GM23338 (cell line): ENCODE results near the gene ALG6. TPM values are rescaled to one million over a fixed set of nuclear protein-coding genes. Genes with fewer than 3 reads are reported as not detected.

Experiments used
- ATAC-seq: fragments of 200-7000 bp; cut with Tn5 transposase; 3 replicates; pipeline ENCODE4 v1.9.1; 2020
- DNase-seq: peaks from one replicate; pipeline ENCODE4 v3.0.0-alpha.2; 2015; ENCODE audit warnings: low spot score
- H2AFZ ChIP-seq: fragments of 200-600 bp; sonication (generic); 2 replicates; pipeline ENCODE4 v1.8.0; 2016; ENCODE audit warnings: antibody characterized with exemption, mild to moderate bottlenecking, moderate library complexity
- H3F3A ChIP-seq: fragments of 200-600 bp; sonication (generic); replicated peaks from 2 replicates; pipeline ENCODE4 v1.8.0; 2017; ENCODE audit warnings: antibody characterized with exemption, mixed run types, low read depth
- H3K27ac ChIP-seq: fragments of 200-600 bp; sonication (generic); 2 replicates; pipeline ENCODE4 v1.6.1; 2016; ENCODE audit warnings: low read depth
- H3K27me3 ChIP-seq: fragments of 200-600 bp; sonication (generic); 2 replicates; pipeline ENCODE4 v1.8.0; 2016; ENCODE audit warnings: mild to moderate bottlenecking, mixed run types, moderate library complexity; ENCODE audit not compliant: insufficient read depth
- H3K36me3 ChIP-seq: fragments of 200-600 bp; sonication (generic); 2 replicates; pipeline ENCODE4 v1.8.0; 2016; ENCODE audit warnings: mild to moderate bottlenecking; ENCODE audit not compliant: insufficient read depth
- H3K4me1 ChIP-seq: fragments of 200-600 bp; sonication (generic); 2 replicates; pipeline ENCODE4 v1.8.0; 2016; ENCODE audit warnings: mild to moderate bottlenecking, moderate library complexity; ENCODE audit not compliant: insufficient read depth
- H3K4me2 ChIP-seq: fragments of 200-600 bp; sonication (generic); 2 replicates; pipeline ENCODE4 v1.7.1; 2017; ENCODE audit warnings: mixed run types
- H3K4me3 ChIP-seq: fragments of 200-600 bp; sonication (generic); 2 replicates; pipeline ENCODE4 v1.6.1; 2016; ENCODE audit warnings: mixed run types
- H3K79me2 ChIP-seq: fragments of 200-600 bp; sonication (generic); replicated peaks from 2 replicates; pipeline ENCODE4 v1.8.0; 2017; ENCODE audit warnings: mild to moderate bottlenecking; ENCODE audit not compliant: insufficient read depth
- H3K9me2 ChIP-seq: fragments of 200-600 bp; sonication (generic); 2 replicates; pipeline ENCODE4 v1.8.0; 2017; ENCODE audit not compliant: insufficient read depth
- H4K20me1 ChIP-seq: fragments of 200-600 bp; sonication (generic); replicated peaks from 2 replicates; pipeline ENCODE4 v1.8.0; 2017; ENCODE audit warnings: mild to moderate bottlenecking; ENCODE audit not compliant: insufficient read depth
- H3K27ac Mint-ChIP-seq: 2 replicates; pipeline ENCODE4 v1.8.0; 2020; ENCODE audit warnings: inconsistent platforms, mild to moderate bottlenecking, moderate library complexity, mixed read lengths
- H3K27me3 Mint-ChIP-seq: 3 replicates; pipeline ENCODE4 v1.8.0; 2022; ENCODE audit warnings: low read depth, mild to moderate bottlenecking, moderate library complexity, mixed read lengths, inconsistent platforms; ENCODE audit not compliant: insufficient read depth, poor library complexity
- H3K36me3 Mint-ChIP-seq: 3 replicates; pipeline ENCODE4 v1.8.0; 2021; ENCODE audit warnings: low read depth, mild to moderate bottlenecking, inconsistent platforms, moderate library complexity, mixed read lengths
- H3K4me1 Mint-ChIP-seq: 3 replicates; pipeline ENCODE4 v1.8.0; 2020; ENCODE audit warnings: mild to moderate bottlenecking, inconsistent platforms, mixed read lengths
- H3K4me3 Mint-ChIP-seq: 3 replicates; pipeline ENCODE4 v1.8.0; 2021; ENCODE audit warnings: moderate library complexity, mild to moderate bottlenecking, inconsistent platforms, mixed read lengths
- H3K9me3 Mint-ChIP-seq: 3 replicates; pipeline ENCODE4 v1.8.0; 2020; ENCODE audit warnings: moderate library complexity, mild to moderate bottlenecking, inconsistent platforms, mixed read lengths
- EZH2 ChIP-seq: fragments of 200-600 bp; sonication (generic); IDR thresholded peaks from one replicate; pipeline ENCODE4 v1.8.0; 2017; ENCODE audit warnings: antibody characterized with exemption, mild to moderate bottlenecking, low read depth; ENCODE audit not compliant: unreplicated experiment
- EZH2phosphoT487 ChIP-seq: fragments of 200-600 bp; sonication (generic); IDR thresholded peaks from one replicate; pipeline ENCODE4 v1.8.1; 2018; ENCODE audit warnings: antibody characterized with exemption; ENCODE audit not compliant: unreplicated experiment
- JUNB ChIP-seq: IDR thresholded peaks from one replicate; pipeline ENCODE4 v1.6.1; 2016; ENCODE audit warnings: antibody characterized with exemption; ENCODE audit not compliant: unreplicated experiment
- STAT1 ChIP-seq: IDR thresholded peaks from one replicate; pipeline ENCODE4 v1.6.1; 2016; ENCODE audit warnings: antibody characterized with exemption; ENCODE audit not compliant: unreplicated experiment
- ZNF462 ChIP-seq: fragments of 250-450 bp; sonication (Bioruptor Pico); IDR thresholded peaks from 2 replicates; pipeline ENCODE4 v1.5.0; 2020; ENCODE audit warnings: mild to moderate bottlenecking, moderate library complexity
- polyA plus RNA-seq: library from polyadenylated mRNA; unstranded; fragments of >200 nt; fragmentation: Nextera tagmentation; extraction: Ambion mirVana; gene quantifications from 2 replicates; pipeline ENCODE4 v1.2.1, GENCODE V29; 2016
- total RNA-seq: library from RNA; depleted of rRNA; stranded (reverse); fragments of >200 nt; shearing (Covaris generic); gene quantifications from 2 replicates; pipeline ENCODE4 v1.2.3, GENCODE V29; 2014

Gene ALG6
- total and polyA plus RNA-seq, 2 experiments from 2014 or later, result 24.1 to 34.6 TPM

GRCh38 chr1:63475761-63476160 lies 108.3 kb downstream of the ALG6 start (continued):
- TF ChIP-seq ZNF462 (no peak), EZH2phosphoT487 (no peak), EZH2 (no peak)

- Histone ChIP-seq H3K79me2 (no peaks in the 10 kb centered on the region), H3F3A (no peaks in the 10 kb centered on the region), H3K27me3 (no peaks in the 10 kb centered on the region), H4K20me1 (no peaks in the 10 kb centered on the region), H3K4me3 (no peak overlapping the region), H3K9me2 (no peaks in the 10 kb centered on the region), H3K36me3 (no peaks in the 10 kb centered on the region), H3K4me1 (no peaks in the 10 kb centered on the region), H3K4me2 (no peak overlapping the region), H3K27ac (no peak overlapping the region), H2AFZ (no peak overlapping the region)
- H3K36me3 Mint-ChIP-seq, result peaks cover 23% of the 10 kb centered on the region; the same call in 2 of the 3 replicates
- H3K9me3 Mint-ChIP-seq, result peaks cover 4% of the 10 kb centered on the region; the same call in 1 of the 3 replicates
- H3K4me3 Mint-ChIP-seq, result no peak overlapping the region
- H3K4me1 Mint-ChIP-seq, result no peaks in the 10 kb centered on the region
- H3K27ac Mint-ChIP-seq, result no peak overlapping the region
- ATAC-seq (no peak), DNase-seq (no peak)
- no peaks in the 10 kb centered on the region for H3K27me3 Mint-ChIP-seq
- TF ChIP-seq EZH2phosphoT487, result no peak
- TF ChIP-seq STAT1, result no peak
- TF ChIP-seq JUNB, result no peak
Observed at GRCh38 chr1:63480057-63480456, 112.6 kb downstream of the ALG6 start.
